H9 (cell line): Measurements from ENCODE around the gene POP4. TPM values are rescaled to one million over a fixed set of nuclear protein-coding genes. Genes with fewer than 3 reads are reported as not detected.

Experiments
- DNase-seq: peaks from one replicate; pipeline ENCODE4 v3.0.0-alpha.2; 2017
- H2AFZ ChIP-seq: one replicate; pipeline ENCODE4 v1.6.1; 2013; ENCODE audit warnings: mild to moderate bottlenecking, low read length, control low read depth, moderate library complexity
- H2AK5ac ChIP-seq: 2 replicates; pipeline ENCODE4 v1.6.1; 2013; ENCODE audit warnings: low read length, control low read depth, mixed read lengths; ENCODE audit not compliant: insufficient read length
- H2BK120ac ChIP-seq: one replicate; pipeline ENCODE4 v1.6.1; 2013; ENCODE audit warnings: low read depth, mild to moderate bottlenecking, low read length, control low read depth, inconsistent platforms; ENCODE audit not compliant: poor library complexity, severe bottlenecking
- H2BK12ac ChIP-seq: 2 replicates; pipeline ENCODE4 v1.6.1; 2013; ENCODE audit warnings: low read length, control low read depth, mixed read lengths, low read depth; ENCODE audit not compliant: insufficient read length
- H2BK15ac ChIP-seq: 2 replicates; pipeline ENCODE4 v1.6.1; 2013; ENCODE audit warnings: low read depth, low read length, control low read depth
- H2BK20ac ChIP-seq: one replicate; pipeline ENCODE4 v1.6.1; 2013; ENCODE audit warnings: low read depth, mild to moderate bottlenecking, low read length, control low read depth, inconsistent platforms; ENCODE audit not compliant: poor library complexity, severe bottlenecking
- H2BK5ac ChIP-seq: 2 replicates; pipeline ENCODE4 v1.6.1; 2013; ENCODE audit warnings: low read length, control low read depth, mixed read lengths; ENCODE audit not compliant: insufficient read length
- H3K14ac ChIP-seq: 2 replicates; pipeline ENCODE4 v1.6.1; 2013; ENCODE audit warnings: low read length, control low read depth; ENCODE audit not compliant: insufficient read depth
- H3K18ac ChIP-seq: 2 replicates; pipeline ENCODE4 v1.6.1; 2013; ENCODE audit warnings: low read depth, mild to moderate bottlenecking, mixed read lengths, low read length, control low read depth; ENCODE audit not compliant: insufficient read length
- H3K23ac ChIP-seq: 2 replicates; pipeline ENCODE4 v1.6.1; 2013; ENCODE audit warnings: low read length, control low read depth, mixed read lengths, low read depth; ENCODE audit not compliant: insufficient read length
- H3K23me2 ChIP-seq: 2 replicates; pipeline ENCODE4 v1.6.1; 2013; ENCODE audit warnings: low read depth, mild to moderate bottlenecking, mixed read lengths, low read length, control low read depth; ENCODE audit not compliant: insufficient read length, poor library complexity, severe bottlenecking
- H3K27ac ChIP-seq: 2 replicates; pipeline ENCODE4 v1.5.1; 2013; ENCODE audit warnings: low read length, control low read depth, mixed read lengths, low read depth; ENCODE audit not compliant: insufficient read length
- H3K27me3 ChIP-seq: 2 replicates; pipeline ENCODE4 v1.6.1; 2013; ENCODE audit warnings: low read length, control low read depth, inconsistent platforms; ENCODE audit not compliant: insufficient read depth
- H3K4ac ChIP-seq: 2 replicates; pipeline ENCODE4 v1.6.1; 2013; ENCODE audit warnings: low read depth, mild to moderate bottlenecking, control low read depth, inconsistent platforms, low read length, moderate library complexity
- H3K4me1 ChIP-seq: 2 replicates; pipeline ENCODE4 v1.6.1; 2013; ENCODE audit warnings: low read length, control low read depth, inconsistent platforms; ENCODE audit not compliant: insufficient read depth
- H3K4me2 ChIP-seq: 2 replicates; pipeline ENCODE4 v1.6.1; 2013; ENCODE audit warnings: low read length, control low read depth, mixed read lengths; ENCODE audit not compliant: insufficient read length, insufficient read depth
- H3K56ac ChIP-seq: 2 replicates; pipeline ENCODE4 v1.6.1; 2013; ENCODE audit warnings: low read depth, mild to moderate bottlenecking, mixed read lengths, low read length, control low read depth; ENCODE audit not compliant: insufficient read length
- H3K79me1 ChIP-seq: 2 replicates; pipeline ENCODE4 v1.6.1; 2013; ENCODE audit warnings: low read depth, mild to moderate bottlenecking, moderate library complexity, low read length, control low read depth, inconsistent platforms; ENCODE audit not compliant: insufficient read depth, poor library complexity, severe bottlenecking
- H3K79me2 ChIP-seq: 2 replicates; pipeline ENCODE4 v1.6.1; 2013; ENCODE audit warnings: low read length, control low read depth, inconsistent platforms; ENCODE audit not compliant: insufficient read depth
- H3K9ac ChIP-seq: 2 replicates; pipeline ENCODE4 v1.6.1; 2013; ENCODE audit warnings: low read length, control low read depth, mixed read lengths; ENCODE audit not compliant: insufficient read length; ENCODE audit errors: extremely low read depth
- H3K9me3 ChIP-seq: one replicate; pipeline ENCODE4 v1.6.1; 2013; ENCODE audit warnings: low read depth, low read length, inconsistent platforms; ENCODE audit not compliant: control insufficient read depth
- H3T11ph ChIP-seq: one replicate; pipeline ENCODE4 v1.6.1; 2013; ENCODE audit warnings: mild to moderate bottlenecking, low read length, control low read depth, inconsistent platforms
- H4K20me1 ChIP-seq: one replicate; pipeline ENCODE4 v1.6.1; 2013; ENCODE audit not compliant: control insufficient read depth, insufficient read length, insufficient read depth
- H4K5ac ChIP-seq: 2 replicates; pipeline ENCODE4 v1.6.1; 2013; ENCODE audit warnings: low read depth, mild to moderate bottlenecking, mixed read lengths, low read length, control low read depth; ENCODE audit not compliant: insufficient read length
- H4K8ac ChIP-seq: replicated peaks from 2 replicates; pipeline ENCODE4 v1.6.1; 2013; ENCODE audit warnings: low read length, control low read depth, mixed read lengths, low read depth; ENCODE audit not compliant: insufficient read length
- H4K91ac ChIP-seq: 2 replicates; pipeline ENCODE4 v1.6.1; 2013; ENCODE audit warnings: low read depth, mild to moderate bottlenecking, moderate library complexity, mixed read lengths, low read length, control low read depth; ENCODE audit not compliant: insufficient read length
- H3K27ac Mint-ChIP-seq, 3 experiments: 2 replicates in 2 of 3; 3 replicates in 1 of 3; pipeline ENCODE4 v1.8.0; 2020 to 2021; ENCODE audit warnings: mixed read lengths in 3 of 3, mild to moderate bottlenecking in 1 of 3, moderate library complexity in 1 of 3
- H3K27me3 Mint-ChIP-seq: 2 replicates; pipeline ENCODE4 v1.8.0; 2021; ENCODE audit warnings: low read depth, mild to moderate bottlenecking, moderate library complexity, mixed read lengths
- H3K36me3 Mint-ChIP-seq, 3 experiments: 2 replicates in 2 of 3; 3 replicates in 1 of 3; pipeline ENCODE4 v1.8.0; 2020 to 2021; ENCODE audit warnings: low read depth in 3 of 3, mixed read lengths in 3 of 3; ENCODE audit not compliant: insufficient read depth in 1 of 3
- H3K4me1 Mint-ChIP-seq, 2 experiments: 2 replicates each; pipeline ENCODE4 v1.8.0; 2020; ENCODE audit warnings: mixed read lengths in 2 of 2
- H3K4me3 Mint-ChIP-seq, 2 experiments: 2 replicates in 1 of 2; 3 replicates in 1 of 2; pipeline ENCODE4 v1.8.0; 2020 to 2021; ENCODE audit warnings: mild to moderate bottlenecking in 2 of 2, mixed read lengths in 2 of 2, moderate library complexity in 1 of 2
- H3K9me3 Mint-ChIP-seq, 2 experiments: 2 replicates in 1 of 2; 3 replicates in 1 of 2; pipeline ENCODE4 v1.8.0; 2020; ENCODE audit warnings: mild to moderate bottlenecking in 2 of 2, mixed read lengths in 2 of 2, moderate library complexity in 1 of 2
- CTCF ChIP-seq: fragments of 200-600 bp; sonication (generic); conservative IDR thresholded peaks from 3 replicates; pipeline ENCODE4 v1.8.0; 2021; ENCODE audit warnings: antibody characterized with exemption, mild to moderate bottlenecking
- WGBS: extraction: QIAGEN DNeasy Blood & Tissue Kit; methylation state at CpG from one replicate; pipeline ENCODE4 v1.1.7; 2013; ENCODE audit warnings: missing lambda C conversion rate, low lambda C conversion rate, mixed read lengths; ENCODE audit not compliant: insufficient read length; ENCODE audit errors: extremely low coverage; 5-methylcytosine and 5-hydroxymethylcytosine counted together
- total RNA-seq: library from RNA; stranded (reverse); gene quantifications from 2 replicates; pipeline ENCODE4 v1.2.1, GENCODE V29; 2021

The POP4 gene
- total RNA-seq, 1 experiment from 2014 or later: 51.4 TPM

GRCh38 chr19:29610213-29610573, 4.1 kb downstream of the POP4 start:
- Histone ChIP-seq H3K23ac (no peak overlapping the region), H3K56ac (no peak overlapping the region), H3K9ac (no peak overlapping the region), H3K18ac (no peak overlapping the region), H2BK20ac (no peak overlapping the region), H3K4ac (no peak overlapping the region), H3K79me2 (no peaks in the 10 kb centered on the region), H3K27me3 (no peaks in the 10 kb centered on the region), H4K20me1 (no peaks in the 10 kb centered on the region), H2BK120ac (no peak overlapping the region), H2BK15ac (no peak overlapping the region), H3K4me2 (no peak overlapping the region), H3K27ac (no peak overlapping the region), H3K14ac (no peak overlapping the region), H3K9me3 (no peaks in the 10 kb centered on the region), H4K8ac (no peak overlapping the region), H4K91ac (no peak overlapping the region), H3K4me1 (no peaks in the 10 kb centered on the region), H3K79me1 (peaks cover under 1% of the 10 kb centered on the region), H3T11ph (no peak overlapping the region), H2AK5ac (no peak overlapping the region), H3K23me2 (peaks cover 5% of the 10 kb centered on the region), H2BK5ac (no peak overlapping the region), H4K5ac (no peak overlapping the region), H2BK12ac (no peak overlapping the region), H2AFZ (no peak overlapping the region)
- DNase-seq: no peak
- Mint-ChIP-seq H3K36me3 (peaks cover 12 to 53% (median 40%) of the 10 kb centered on the region in 3 experiments; a peak in 6 of 7 replicates), H3K27me3 (no peaks in the 10 kb centered on the region; the same call in 1 of the 2 replicates), H3K4me1 (peaks cover 7 to 10% of the 10 kb centered on the region in 2 experiments), H3K27ac (no peak overlapping the region), H3K4me3 (no peak overlapping the region), H3K9me3 (peaks cover 0 to 2% of the 10 kb centered on the region in 2 experiments; a peak in 1 of 5 replicates)
- TF ChIP-seq CTCF: no peak
- WGBS: no CpG with 5 or more reads among the region's 22 CpGs
